Measurements from ENCODE around the gene APH1B. TPM values are rescaled to one million over a fixed set of nuclear protein-coding genes. Genes with fewer than 3 reads are reported as not detected.

The APH1B gene
- total RNA-seq, 1 experiment from 2014 or later = 20.9 TPM

DNA sequence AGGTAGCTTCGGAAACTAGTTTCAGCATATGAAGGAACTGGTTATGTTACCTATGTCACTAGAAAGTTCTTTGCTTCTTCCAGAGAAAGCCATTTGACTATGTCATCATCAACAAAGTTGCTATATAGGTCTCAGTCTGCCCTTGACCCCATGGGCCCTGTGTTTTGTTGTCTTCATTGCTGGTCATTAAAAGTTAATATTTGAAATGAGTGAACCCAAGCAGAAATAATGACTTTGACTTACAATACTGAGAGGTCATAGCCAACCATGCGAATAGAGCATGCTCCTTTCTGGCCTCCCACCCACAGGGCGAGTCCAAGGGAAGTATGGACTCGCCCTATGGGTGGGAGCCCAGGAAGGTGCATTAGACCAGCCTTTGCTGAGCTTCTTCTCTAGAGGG lies 40.9 kb downstream of the APH1B start:
- H4K20me1 ChIP-seq (ENCODE audit: control insufficient read depth, insufficient read depth, insufficient read length) = no peaks in the 10 kb centered on the region
- H3K9me3 ChIP-seq (ENCODE audit: control insufficient read depth, low read depth, low read length) = no peaks in the 10 kb centered on the region
- H3K23me2 ChIP-seq (ENCODE audit: insufficient read length, low read depth, low read length, poor library complexity, severe bottlenecking) = no peaks in the 10 kb centered on the region
- no peak overlapping the region for H3K4ac ChIP-seq (ENCODE audit: low read depth, low read length)
- no peak overlapping the region for H3K56ac ChIP-seq (ENCODE audit: insufficient read length, low read depth, low read length)
- H3K23ac ChIP-seq (ENCODE audit: insufficient read length, low read depth, low read length) = no peak overlapping the region
- no peak overlapping the region for H4K91ac ChIP-seq (ENCODE audit: insufficient read length, low read depth, low read length)
- no CpG with 5 or more reads among the region's 4 CpGs for WGBS (ENCODE audit: extremely low coverage, insufficient read length, low lambda C conversion rate)
- H2BK20ac ChIP-seq (ENCODE audit: low read depth, low read length, poor library complexity, severe bottlenecking) = no peak overlapping the region
- H4K5ac ChIP-seq (ENCODE audit: insufficient read length, low read depth, low read length) = no peak overlapping the region
- TF ChIP-seq, protein P1, sequence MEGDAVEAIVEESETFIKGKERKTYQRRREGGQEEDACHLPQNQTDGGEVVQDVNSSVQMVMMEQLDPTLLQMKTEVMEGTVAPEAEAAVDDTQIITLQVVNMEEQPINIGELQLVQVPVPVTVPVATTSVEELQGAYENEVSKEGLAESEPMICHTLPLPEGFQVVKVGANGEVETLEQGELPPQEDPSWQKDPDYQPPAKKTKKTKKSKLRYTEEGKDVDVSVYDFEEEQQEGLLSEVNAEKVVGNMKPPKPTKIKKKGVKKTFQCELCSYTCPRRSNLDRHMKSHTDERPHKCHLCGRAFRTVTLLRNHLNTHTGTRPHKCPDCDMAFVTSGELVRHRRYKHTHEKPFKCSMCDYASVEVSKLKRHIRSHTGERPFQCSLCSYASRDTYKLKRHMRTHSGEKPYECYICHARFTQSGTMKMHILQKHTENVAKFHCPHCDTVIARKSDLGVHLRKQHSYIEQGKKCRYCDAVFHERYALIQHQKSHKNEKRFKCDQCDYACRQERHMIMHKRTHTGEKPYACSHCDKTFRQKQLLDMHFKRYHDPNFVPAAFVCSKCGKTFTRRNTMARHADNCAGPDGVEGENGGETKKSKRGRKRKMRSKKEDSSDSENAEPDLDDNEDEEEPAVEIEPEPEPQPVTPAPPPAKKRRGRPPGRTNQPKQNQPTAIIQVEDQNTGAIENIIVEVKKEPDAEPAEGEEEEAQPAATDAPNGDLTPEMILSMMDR (conservative IDR thresholded peaks at IDR 0.05) = no peak
- no peak for DNase-seq
- no peak overlapping the region for H3K18ac ChIP-seq (ENCODE audit: insufficient read length, low read depth, low read length)
- no peaks in the 10 kb centered on the region for H3K79me1 ChIP-seq (ENCODE audit: insufficient read depth, low read depth, low read length, poor library complexity, severe bottlenecking)
- H3K4me1 ChIP-seq (ENCODE audit: insufficient read depth, low read length) = peaks cover 9% of the 10 kb centered on the region; the same call in 1 of the 2 replicates
- no peak overlapping the region for H3K27ac Mint-ChIP-seq
- no peak overlapping the region for H3K14ac ChIP-seq (ENCODE audit: insufficient read depth, low read length)
- H3K36me3 Mint-ChIP-seq (ENCODE audit: insufficient read depth in 1 of 3, low read depth in 3 of 3) = no peaks in the 10 kb centered on the region
- no peak overlapping the region for H3K27ac ChIP-seq (ENCODE audit: insufficient read length, low read depth, low read length)
- no peak overlapping the region for H2AFZ ChIP-seq (ENCODE audit: low read length)
- peaks cover 31 to 39% of the 10 kb centered on the region in 2 experiments for H3K4me1 Mint-ChIP-seq
- H3K27me3 ChIP-seq (ENCODE audit: insufficient read depth, low read length) = no peaks in the 10 kb centered on the region
- no peak overlapping the region for H3T11ph ChIP-seq (ENCODE audit: low read length)
- H2BK120ac ChIP-seq (ENCODE audit: low read depth, low read length, poor library complexity, severe bottlenecking) = no peak overlapping the region
- no peak overlapping the region for H3K4me3 Mint-ChIP-seq
- H2AK5ac ChIP-seq (ENCODE audit: insufficient read length, low read length) = no peak overlapping the region
- H3K79me2 ChIP-seq (ENCODE audit: insufficient read depth, low read length) = no peaks in the 10 kb centered on the region
- no peak overlapping the region for H2BK15ac ChIP-seq (ENCODE audit: low read depth, low read length)
- H2BK12ac ChIP-seq (ENCODE audit: insufficient read length, low read depth, low read length) = no peak overlapping the region
- H3K9ac ChIP-seq (ENCODE audit: extremely low read depth, insufficient read length, low read length) = no peak overlapping the region
- no peak overlapping the region for H2BK5ac ChIP-seq (ENCODE audit: insufficient read length, low read length)
- H4K8ac ChIP-seq (replicated peaks; ENCODE audit: insufficient read length, low read depth, low read length) = no peak overlapping the region
- no peaks in the 10 kb centered on the region; the same call in 1 of the 2 replicates for H3K27me3 Mint-ChIP-seq (ENCODE audit: low read depth)
- no peaks in the 10 kb centered on the region; a peak in 1 of 5 replicates for H3K9me3 Mint-ChIP-seq
- H3K4me2 ChIP-seq (ENCODE audit: insufficient read depth, insufficient read length, low read length) = no peak overlapping the region
